PC-9 (cell line): ENCODE measurements around the gene NUP188.

Experiments
- EZH2 ChIP-seq: fragments of 200-600 bp; sonication (generic); IDR thresholded peaks from 2 replicates; pipeline ENCODE4 v1.8.0; 2017; ENCODE audit warnings: antibody characterized with exemption, low read depth
- TF ChIP-seq, protein P1 (sequence below): fragments of 200-600 bp; sonication (generic); conservative IDR thresholded peaks from 2 replicates; pipeline ENCODE4 v1.6.1; 2017; ENCODE audit warnings: mixed run types, antibody characterized with exemption, mild to moderate bottlenecking, moderate library complexity

DNA sequence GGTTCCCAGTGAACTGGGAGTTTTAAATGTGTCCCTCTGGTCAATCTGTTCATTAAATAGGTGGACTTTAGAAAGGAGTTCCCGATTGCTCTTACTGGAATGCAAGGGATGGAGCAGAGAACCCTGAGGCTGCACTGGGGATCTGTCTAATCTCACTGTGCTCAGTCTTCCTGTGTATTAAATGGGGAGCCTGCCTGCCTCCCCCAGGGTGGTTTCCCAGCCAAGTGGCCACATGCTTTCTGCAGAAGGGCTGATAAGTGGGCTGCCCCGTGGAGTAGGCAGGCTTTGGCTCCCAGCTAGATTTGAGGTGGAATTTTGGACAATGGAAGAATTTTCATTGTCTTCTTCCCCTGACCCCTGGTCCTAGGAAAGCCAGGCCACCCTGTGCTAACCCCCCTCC is 40.8 kb upstream of the NUP188 start:
- TF ChIP-seq, protein P1, sequence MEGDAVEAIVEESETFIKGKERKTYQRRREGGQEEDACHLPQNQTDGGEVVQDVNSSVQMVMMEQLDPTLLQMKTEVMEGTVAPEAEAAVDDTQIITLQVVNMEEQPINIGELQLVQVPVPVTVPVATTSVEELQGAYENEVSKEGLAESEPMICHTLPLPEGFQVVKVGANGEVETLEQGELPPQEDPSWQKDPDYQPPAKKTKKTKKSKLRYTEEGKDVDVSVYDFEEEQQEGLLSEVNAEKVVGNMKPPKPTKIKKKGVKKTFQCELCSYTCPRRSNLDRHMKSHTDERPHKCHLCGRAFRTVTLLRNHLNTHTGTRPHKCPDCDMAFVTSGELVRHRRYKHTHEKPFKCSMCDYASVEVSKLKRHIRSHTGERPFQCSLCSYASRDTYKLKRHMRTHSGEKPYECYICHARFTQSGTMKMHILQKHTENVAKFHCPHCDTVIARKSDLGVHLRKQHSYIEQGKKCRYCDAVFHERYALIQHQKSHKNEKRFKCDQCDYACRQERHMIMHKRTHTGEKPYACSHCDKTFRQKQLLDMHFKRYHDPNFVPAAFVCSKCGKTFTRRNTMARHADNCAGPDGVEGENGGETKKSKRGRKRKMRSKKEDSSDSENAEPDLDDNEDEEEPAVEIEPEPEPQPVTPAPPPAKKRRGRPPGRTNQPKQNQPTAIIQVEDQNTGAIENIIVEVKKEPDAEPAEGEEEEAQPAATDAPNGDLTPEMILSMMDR: no peak
- no peak for TF ChIP-seq EZH2
